ENCODE results near the gene MBNL1. TPM values are rescaled to one million over a fixed set of nuclear protein-coding genes. Genes with fewer than 3 reads are reported as not detected.
"Not testable (repeated sequence)": the region's sequence is repeated elsewhere in the genome, so short reads cannot be mapped to it uniquely, and the experiment has no call there.

MBNL1 gene
- total RNA-seq, 1 donor from 2014 or later = 172 TPM

GRCh38 chr3:152331018-152331541 is 62.4 kb downstream of the MBNL1 start:
- peak overlapping the region; percentile 5 for H3K4me3 ChIP-seq
- H3K9me3 ChIP-seq (replicated peaks) = peaks cover 3% of the 10 kb centered on the region
- H3K27ac ChIP-seq (replicated peaks) = peak overlapping the region; percentile 83
- DNase-seq = no peak
- H3K36me3 ChIP-seq = no peaks in the 10 kb centered on the region
- TF ChIP-seq CTCF (IDR thresholded peaks at IDR 0.05; ENCODE audit: borderline replicate concordance) = no peak
- H3K4me1 ChIP-seq = peaks cover 92% of the 10 kb centered on the region
- no peaks in the 10 kb centered on the region for H3K27me3 ChIP-seq (ENCODE audit: low read depth)
- intact Hi-C loops (cut with micrococcal nuclease) = no loop called here

- Histone ChIP-seq H3K27ac (replicated peaks) (peak overlapping the region; percentile 83), H3K27me3 (ENCODE audit: low read depth) (no peaks in the 10 kb centered on the region), H3K4me3 (no peak overlapping the region), H3K36me3 (no peaks in the 10 kb centered on the region), H3K9me3 (replicated peaks) (no peaks in the 10 kb centered on the region), H3K4me1 (peaks cover 97% of the 10 kb centered on the region)
- TF ChIP-seq CTCF (IDR thresholded peaks at IDR 0.05; ENCODE audit: borderline replicate concordance) = no peak
- DNase-seq = no peak
- intact Hi-C loops (cut with micrococcal nuclease) = no loop called here
Measured at GRCh38 chr3:152331998-152332397, 63.3 kb downstream of the MBNL1 start.

- Histone ChIP-seq H3K9me3 (replicated peaks) (no peaks in the 10 kb centered on the region), H3K36me3 (no peaks in the 10 kb centered on the region), H3K27me3 (ENCODE audit: low read depth) (no peaks in the 10 kb centered on the region), H3K27ac (replicated peaks) (peak overlapping the region; percentile 17), H3K4me3 (no peak overlapping the region), H3K4me1 (peaks cover 86% of the 10 kb centered on the region)
- DNase-seq = no peak
- TF ChIP-seq CTCF (IDR thresholded peaks at IDR 0.05; ENCODE audit: borderline replicate concordance) = no peak
- intact Hi-C loops (cut with micrococcal nuclease) = no loop called here
Measured at GRCh38 chr3:152333928-152334327, 65.2 kb downstream of the MBNL1 start.

GRCh38 chr3:152334761-152335160 is 66.0 kb downstream of the MBNL1 start:
- DNase-seq = no peak
- Histone ChIP-seq H3K27me3 (ENCODE audit: low read depth) (no peaks in the 10 kb centered on the region), H3K4me1 (peaks cover 84% of the 10 kb centered on the region), H3K9me3 (replicated peaks) (no peaks in the 10 kb centered on the region), H3K27ac (replicated peaks) (peak overlapping the region; percentile 17), H3K36me3 (no peaks in the 10 kb centered on the region), H3K4me3 (no peak overlapping the region)
- intact Hi-C loops (cut with micrococcal nuclease) = no loop called here
- no peak for TF ChIP-seq CTCF (IDR thresholded peaks at IDR 0.05; ENCODE audit: borderline replicate concordance)

GRCh38 chr3:152335273-152335672 is 66.5 kb downstream of the MBNL1 start:
- TF ChIP-seq CTCF (IDR thresholded peaks at IDR 0.05; ENCODE audit: borderline replicate concordance) = no peak
- Histone ChIP-seq H3K27ac (replicated peaks) (peak overlapping the region; percentile 17), H3K27me3 (ENCODE audit: low read depth) (no peaks in the 10 kb centered on the region), H3K36me3 (peaks cover 4% of the 10 kb centered on the region), H3K9me3 (replicated peaks) (no peaks in the 10 kb centered on the region), H3K4me1 (peaks cover 84% of the 10 kb centered on the region), H3K4me3 (no peak overlapping the region)
- intact Hi-C loops (cut with micrococcal nuclease) = no loop called here
- DNase-seq = no peak

GRCh38 chr3:152337337-152337736 is 68.6 kb downstream of the MBNL1 start:
- H3K9me3 ChIP-seq (replicated peaks); H3K4me3 ChIP-seq; DNase-seq; intact Hi-C loops (cut with micrococcal nuclease); H3K27me3 ChIP-seq (ENCODE audit: low read depth); H3K27ac ChIP-seq (replicated peaks): not testable (repeated sequence)
- peaks cover 82% of the 10 kb centered on the region for H3K4me1 ChIP-seq
- H3K36me3 ChIP-seq = peaks cover 11% of the 10 kb centered on the region
